ENCODE data around the gene SORBS2.
"Not testable (repeated sequence)": the region's sequence is repeated elsewhere in the genome, so short reads cannot be mapped to it uniquely, and the experiment has no call there.

SORBS2 gene

DNA sequence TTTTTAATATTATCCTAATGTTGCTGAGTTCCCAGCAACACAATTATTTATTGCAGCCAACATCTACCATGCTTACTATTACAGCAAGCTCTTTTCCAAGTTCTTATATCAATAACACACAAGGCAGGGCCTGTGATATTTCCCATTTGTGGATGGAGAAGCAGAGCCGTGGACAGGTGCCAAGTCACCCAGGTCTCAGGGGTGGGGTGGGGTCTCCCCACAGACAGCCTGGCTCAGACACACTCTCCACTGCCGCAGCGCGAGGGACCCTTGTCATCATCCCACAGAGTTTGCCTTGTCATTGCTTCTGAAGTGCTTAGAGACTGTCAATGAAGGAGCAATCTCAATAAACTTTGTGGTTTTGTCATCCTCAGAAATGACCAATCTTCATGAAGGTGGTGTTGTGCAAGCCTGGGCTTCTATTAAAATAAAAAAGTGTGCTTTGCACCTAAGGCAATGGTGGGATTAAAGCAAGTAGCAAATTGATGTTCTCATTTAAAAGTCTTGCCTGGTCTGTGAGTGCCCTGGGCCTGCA lies 76.1 kb downstream of the SORBS2 start:
- no peak for DNase-seq

DNA sequence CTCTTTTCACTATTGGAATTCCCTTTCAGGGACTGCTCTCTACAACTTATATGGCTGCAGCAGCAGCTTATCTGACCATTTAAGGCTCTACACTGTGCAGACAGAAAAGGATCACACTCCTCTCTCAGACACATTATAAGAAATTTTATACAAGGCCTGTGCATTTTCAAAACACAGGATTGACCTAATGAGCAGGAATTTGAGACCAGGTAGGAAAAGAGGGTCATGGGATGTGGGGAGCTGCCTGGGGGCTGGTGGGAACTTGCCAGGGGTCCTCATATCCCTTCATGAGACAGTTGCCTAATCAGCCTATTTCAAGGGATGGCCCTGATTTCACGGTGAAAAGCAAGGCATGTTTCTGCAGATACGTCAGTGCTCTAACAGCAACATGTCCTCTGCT lies 77.1 kb downstream of the SORBS2 start:
- DNase-seq = no peak

- no peak for DNase-seq
Measured at GRCh38 chr4:185734214-185734613, 77.8 kb downstream of the SORBS2 start.

DNA sequence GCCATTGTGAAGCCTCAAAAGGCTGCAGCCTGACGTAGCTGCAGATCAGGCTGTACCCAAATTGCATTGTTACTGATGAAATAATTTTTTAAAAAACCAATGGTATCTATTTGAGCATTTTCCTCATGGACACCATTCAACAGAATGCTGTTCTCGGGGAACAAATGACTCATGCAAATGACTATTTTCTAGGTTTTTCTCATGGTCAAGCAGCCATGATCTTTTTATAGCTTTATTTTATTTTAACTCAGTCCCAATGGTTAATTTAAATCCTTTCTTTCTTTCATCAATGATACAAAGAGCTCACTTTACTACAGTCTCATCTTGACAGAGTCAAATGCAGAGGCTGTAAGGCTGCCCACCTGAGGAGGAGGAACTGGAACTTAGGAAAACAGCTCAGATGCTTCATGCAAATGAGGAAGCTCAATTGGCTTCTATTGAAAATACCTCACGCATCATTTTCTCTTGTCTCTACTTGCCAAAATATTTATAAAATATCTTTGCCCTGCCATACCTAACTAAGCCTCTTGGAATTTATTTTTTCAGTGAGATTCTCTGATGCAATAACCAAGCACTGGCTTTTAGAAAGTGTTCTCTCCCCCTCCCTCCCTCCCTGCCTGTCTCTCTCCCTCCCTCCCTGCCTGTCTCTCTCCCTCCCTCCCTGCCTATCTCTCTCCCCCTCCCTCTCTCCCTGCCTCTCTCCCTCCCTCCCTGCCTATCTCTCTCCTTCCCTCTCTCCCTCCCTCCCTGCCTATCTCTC lies 81.0 kb downstream of the SORBS2 start:
- DNase-seq = no peak

DNA sequence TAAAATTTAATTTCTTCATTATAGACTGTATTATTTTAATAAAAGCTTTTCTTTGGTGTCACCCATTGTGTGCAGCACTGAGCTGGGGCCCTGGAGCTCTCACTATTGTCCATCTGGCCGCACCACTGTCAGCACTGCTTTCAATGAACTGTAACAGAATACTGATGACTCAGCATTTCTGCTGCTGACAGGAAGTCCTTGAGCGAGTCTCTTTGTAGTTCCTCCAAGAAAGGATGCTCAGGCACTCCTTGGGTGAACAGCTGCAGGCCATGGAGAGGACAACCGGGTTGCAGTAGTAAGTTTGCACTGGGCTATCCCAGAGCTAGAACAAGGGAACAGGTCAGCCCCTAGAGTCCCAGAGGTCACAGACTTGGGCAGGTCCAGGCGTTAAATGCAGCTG lies 81.6 kb downstream of the SORBS2 start:
- no peak for DNase-seq

GRCh38 chr4:185729391-185729804 lies 82.6 kb downstream of the SORBS2 start:
- DNase-seq = no peak

GRCh38 chr4:185728893-185729292 lies 83.1 kb downstream of the SORBS2 start:
- DNase-seq = no peak

GRCh38 chr4:185726931-185727330 lies 85.1 kb downstream of the SORBS2 start:
- no peak for DNase-seq

DNA sequence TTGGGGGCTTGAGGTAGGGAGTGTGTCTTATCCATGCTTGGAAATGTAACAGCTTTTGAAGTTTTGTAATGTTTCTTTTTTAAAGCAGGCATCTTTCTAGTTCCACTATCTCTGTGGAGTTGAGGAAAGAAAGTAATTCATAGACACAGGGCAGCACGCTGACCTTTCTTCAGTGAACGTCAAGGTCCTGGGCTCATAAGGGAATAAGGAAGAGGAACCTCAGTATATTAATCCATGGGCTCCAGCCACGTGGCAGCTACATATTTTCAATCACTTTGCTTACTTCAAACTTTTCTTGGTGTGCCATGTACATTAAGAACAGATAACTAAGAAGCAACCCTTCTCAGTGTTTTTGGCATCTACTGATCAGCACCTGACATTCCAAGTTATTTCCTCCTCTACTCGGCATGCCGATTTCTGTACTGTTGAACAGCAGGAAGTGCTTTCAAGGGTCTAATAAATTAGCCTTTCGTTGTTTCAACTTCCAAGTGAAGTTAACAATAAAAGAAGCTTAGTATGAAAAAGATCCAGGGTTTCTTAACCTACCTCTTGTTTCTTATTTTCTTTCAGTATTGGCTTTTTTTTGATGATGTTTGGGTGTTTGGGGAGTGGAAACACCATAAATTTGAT lies 88.2 kb downstream of the SORBS2 start:
- DNase-seq = no peak

GRCh38 chr4:185722029-185722316 lies 90.0 kb downstream of the SORBS2 start:
- DNase-seq = no peak

DNA sequence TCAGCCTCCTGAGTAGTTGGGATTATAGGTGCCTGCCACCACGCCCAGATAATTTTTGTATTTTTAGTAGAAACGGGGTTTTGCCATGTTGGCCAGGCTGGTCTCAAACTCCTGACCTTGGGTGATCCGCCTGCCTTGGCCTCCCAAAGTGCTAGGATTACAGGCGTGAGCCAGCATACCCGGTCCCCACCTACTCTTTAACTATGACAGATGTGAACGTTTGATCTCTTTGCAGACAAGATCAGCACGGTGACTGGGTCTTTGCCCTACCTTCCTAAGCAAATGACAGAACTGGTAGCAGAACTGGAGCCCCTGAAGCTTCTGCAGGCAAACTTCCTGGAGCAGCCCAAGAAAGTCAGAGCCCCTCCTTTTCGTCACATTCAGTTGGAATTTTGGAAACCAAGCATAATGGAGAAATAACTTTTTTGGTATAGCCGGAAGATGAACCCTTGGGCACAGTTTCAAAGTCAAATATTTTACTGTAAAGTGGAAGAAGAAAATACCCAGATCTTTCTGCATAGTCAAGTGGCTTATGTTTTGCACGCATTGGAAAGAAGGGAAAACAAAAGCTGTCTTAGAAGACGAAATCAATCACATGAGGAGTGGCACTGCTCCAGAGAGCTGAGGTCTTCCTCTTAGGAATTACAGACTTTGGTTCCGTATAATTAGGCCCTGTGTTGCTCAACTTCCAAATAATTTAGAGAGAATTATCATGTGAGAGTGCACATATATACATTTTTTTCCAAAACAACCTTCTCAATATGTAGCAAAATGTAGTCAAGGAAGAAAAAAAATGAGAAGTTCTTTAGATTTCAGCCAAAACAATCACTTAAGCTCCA lies 90.6 kb downstream of the SORBS2 start:
- no peak for DNase-seq

DNA sequence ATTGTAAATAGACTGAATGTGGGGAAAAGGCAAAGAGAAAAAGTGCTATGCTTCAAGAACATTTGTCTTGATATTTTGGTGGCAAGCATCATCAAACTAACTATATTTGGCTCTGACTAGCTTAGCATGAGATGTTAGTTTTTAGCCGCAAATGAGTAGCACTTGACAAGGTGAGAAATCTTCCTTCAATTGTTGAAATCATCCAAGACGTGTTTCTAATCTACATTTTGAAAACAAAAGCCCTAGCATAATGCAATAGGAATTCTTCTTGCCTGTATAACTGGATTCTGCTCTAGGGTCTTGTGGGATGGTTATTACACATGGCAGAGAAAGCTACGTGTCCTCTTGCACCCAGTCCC lies 92.5 kb downstream of the SORBS2 start:
- DNase-seq = no peak

DNA sequence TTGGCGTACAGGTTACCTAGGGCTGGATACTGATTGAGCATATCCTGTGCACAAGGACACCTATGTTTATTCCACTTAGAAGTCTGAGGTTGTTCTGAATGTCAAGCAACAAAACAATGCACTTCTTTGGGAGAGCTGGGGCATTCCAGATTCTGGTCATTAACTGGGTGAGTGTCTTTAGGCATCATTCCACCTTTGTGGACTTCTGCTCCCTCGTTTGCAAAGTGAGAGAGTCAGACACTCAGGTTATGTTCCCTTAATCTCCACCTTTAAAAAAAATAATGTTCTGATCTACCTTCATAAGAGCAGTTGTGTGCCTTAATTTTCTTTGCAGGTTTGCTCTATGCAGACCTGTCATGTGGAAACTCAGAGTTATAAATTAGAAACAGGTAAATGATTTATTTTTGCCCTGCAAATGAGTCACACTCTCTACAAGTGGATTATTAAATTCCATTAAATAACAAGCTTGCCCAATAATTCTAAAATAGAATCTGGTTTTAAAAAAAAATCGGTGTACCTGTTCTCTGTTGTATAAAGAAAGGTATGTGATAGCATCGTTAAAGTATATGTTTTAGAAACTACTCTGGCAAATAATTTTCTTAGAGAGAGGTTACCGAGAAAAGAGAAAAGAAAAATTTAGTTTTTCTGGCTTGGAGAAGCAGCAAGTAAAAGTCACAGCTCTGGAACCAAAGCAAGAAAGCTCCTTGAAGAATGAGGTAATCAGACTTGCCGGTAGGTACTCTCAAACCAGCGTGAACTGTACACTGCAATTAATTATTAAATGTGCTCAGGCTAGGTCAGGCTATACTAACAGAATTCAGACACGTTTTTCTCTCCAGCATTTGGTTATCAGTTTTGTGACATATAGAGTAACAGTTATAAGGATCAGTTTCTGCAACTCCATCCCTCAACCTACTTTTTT lies 93.2 kb downstream of the SORBS2 start:
- no peak for DNase-seq

DNA sequence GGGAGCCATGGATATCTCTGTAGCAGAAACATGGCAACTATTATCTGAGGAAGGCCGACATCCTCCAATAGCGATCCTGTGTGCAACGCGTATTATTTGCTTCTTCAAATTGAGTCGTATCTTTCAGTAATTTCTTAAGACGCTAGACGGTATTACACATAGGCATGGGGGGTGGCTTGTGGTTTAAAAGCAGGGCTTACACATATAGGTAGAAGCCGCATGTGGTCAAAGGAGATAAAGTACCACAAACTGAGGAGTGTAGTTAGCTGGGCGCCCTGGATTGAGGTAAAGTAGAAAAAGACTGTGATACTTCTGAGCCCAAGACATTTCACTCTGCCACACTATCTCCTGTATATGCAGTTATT lies 94.6 kb downstream of the SORBS2 start:
- DNase-seq = no peak

GRCh38 chr4:185716577-185717376 lies 95.2 kb downstream of the SORBS2 start:
- no peak for DNase-seq

GRCh38 chr4:185716141-185716551 lies 95.8 kb downstream of the SORBS2 start:
- DNase-seq = no peak

GRCh38 chr4:185714524-185714923 lies 97.5 kb downstream of the SORBS2 start:
- DNase-seq = not testable (repeated sequence)

- DNase-seq = no peak
Measured at GRCh38 chr4:185713731-185714130, 98.3 kb downstream of the SORBS2 start.

DNA sequence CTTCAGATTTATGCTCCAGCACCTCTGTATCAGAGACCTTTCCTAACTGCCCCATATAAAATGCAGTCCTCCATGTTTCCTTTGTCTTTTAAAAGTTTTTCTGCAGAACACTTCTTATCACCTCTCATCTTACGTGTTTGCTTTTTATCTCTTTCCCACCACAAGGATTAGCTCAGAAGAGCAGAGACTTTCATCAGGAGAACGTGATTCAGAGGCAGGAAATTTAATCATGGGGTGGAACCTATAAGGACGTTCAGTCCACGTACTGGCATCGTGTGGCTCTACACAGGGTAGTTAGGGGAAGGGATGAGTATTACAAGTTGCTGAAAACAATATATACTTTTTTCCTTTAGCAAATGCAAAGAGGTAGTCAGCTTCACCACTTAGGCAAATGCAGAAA lies 98.7 kb downstream of the SORBS2 start:
- DNase-seq = no peak

DNA sequence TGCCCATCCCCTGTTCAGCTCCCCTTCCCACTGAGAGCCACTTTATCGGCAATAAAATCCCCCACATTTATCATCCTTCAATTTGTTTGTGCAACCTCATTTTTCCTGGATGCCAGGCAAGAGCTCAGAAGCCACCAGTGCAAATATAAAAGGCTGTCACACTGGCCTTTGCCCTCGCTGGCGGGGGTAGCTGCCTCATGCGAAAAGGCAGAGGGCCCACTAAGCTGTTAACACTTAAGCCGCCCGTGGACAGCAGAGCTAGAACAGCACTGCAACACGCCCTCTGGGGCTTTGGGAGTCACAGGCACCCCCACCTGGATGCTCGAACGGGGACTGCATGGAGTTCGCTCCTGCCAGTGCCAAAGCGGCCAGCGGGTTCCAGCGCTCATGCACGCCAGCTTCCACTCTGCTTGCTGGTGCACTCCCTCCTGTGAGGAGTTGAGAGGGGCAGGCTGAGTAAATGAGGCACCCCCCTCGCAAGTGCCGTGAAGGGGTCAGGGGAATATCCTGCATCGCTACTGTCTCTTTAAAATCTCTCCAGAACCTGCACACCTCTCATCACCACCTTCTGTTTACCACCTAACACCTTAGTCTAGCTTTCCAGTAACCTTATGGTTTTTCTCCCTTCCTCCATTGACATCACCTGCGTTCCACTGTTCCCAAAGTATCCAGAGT lies 99.5 kb downstream of the SORBS2 start:
- DNase-seq = no peak

GRCh38 chr4:185711726-185712125 lies 100.3 kb downstream of the SORBS2 start:
- no peak for DNase-seq

Measured in effector CD4-positive, alpha-beta T cell (primary cell).